Activated T-helper 1 cell treated with anti-CD3 and anti-CD28 coated beads, Interleukin-2, amount 50 U/mL, for 16 hours (primary cell): ENCODE results near the gene EFNA5.
"Not testable (repeated sequence)": the region's sequence is repeated elsewhere in the genome, so short reads cannot be mapped to it uniquely, and the experiment has no call there.

Source experiments
- DNase-seq, 2 donors: peaks; one replicate each; pipeline ENCODE4 v3.0.0-alpha.2; 2020; ENCODE audit warnings: low read depth in 1 of 2, low spot score in 1 of 2

Gene EFNA5

DNA sequence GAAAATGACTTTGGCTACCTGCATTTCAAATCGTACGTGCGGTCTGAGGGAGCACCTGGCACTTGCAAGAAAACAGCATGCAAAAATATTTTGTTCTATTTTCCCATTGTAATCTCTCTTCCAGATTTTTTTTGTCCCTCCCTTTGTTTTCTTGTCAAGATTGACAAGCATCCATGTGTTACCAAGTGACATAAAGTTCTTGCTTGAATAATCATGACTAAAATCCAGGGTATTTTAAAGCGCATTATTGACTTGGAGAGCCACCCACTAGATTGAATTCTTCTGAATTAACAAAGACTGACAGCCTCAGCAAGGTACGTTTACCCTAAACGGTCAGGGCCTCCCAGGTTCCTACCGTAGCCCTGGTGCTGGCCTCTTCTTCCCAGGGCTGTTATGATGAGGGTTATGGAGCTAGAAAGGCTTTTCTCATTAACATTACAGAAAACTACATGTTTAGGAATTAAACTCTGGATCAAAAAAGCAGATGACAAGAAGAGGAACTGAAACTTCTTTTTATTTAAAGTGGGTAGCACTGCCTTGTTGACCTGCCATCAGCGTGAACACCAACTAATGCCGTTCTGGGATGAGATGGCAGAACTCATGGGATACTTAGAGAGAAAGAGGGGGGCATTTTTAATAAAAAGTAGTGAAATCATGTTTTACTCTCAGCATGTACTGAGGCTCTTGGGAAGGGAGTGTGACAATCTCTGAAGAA is 297.0 kb downstream of the EFNA5 start:
- no peak for DNase-seq

DNA sequence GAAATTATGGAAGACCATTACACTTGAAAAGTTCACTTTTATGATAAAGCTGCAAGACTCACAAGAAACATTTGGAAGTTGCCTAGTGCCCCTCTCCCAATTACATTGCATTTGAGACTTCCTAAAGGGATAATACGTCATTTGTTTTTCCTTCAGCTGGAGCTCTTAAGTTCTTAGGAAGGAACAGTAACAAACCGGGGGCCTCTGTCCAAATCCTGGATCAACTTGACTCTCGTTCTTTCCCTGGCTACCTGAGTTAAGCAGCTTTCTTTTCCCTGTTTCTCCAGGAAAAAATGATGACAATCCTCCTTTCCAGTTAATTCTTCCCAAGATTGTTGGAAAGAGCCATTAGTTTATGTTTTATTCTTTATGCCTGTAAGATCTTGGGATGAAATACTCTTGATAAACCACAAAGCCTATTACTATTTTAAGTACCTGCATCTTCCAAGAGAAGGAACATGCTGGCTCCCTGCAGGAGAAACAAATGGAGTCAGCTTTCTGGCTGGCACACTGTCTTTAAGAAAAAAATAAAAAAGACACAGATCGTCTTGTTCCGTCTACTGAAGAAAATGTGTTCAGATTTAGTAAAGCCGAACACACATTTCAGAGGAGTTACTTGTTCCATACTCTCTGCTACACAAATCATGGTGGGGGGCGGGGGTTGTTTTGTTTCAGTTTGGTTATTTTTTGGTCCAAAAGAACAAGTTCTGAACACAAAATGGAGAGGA is 297.9 kb downstream of the EFNA5 start:
- DNase-seq, result no peak

DNA sequence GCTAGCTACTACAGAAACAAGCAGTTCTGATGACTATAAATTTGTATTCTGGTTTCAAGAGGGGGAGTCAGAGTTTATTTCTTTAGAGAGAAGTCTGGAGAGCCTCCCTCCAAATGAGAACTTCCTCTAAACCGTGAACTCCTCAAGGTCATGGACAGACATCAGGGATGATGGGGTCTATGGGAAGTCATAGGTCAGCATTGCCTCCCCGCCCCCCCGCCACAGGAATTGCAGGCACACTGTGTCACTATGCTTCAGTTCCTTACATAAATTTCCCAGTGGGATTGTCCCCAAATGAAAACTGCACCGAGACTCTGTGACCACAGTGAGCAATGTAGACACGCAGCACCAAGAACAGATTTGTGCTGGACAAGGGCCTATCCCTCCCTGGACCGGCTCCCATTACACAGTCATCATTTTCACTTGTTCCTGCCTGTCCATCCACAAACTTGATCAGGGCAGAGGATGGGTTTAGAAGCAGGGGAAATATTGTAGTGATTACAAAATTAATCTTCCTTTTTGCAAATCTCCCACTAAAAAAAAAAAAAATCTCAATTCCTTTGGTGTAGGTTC is 300.3 kb downstream of the EFNA5 start:
- no peak for DNase-seq

DNA sequence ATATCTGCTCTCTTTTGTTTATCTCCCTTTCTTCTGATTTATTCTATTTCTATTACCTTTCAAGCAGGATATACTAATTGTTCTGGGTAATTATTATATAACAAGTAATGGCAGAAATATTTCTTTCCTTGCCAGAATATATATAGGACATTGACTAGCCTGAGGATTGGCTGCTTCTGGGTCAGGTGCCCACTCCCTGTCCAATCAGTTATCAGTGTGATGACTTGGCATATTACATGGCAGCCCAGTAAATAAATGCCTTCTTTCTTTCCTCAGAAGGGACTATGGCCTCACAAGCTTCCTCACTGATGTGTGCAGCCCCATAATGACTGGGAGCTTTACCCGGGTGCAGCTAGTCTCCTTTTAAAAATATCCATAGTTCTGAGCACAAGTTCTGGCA is 301.1 kb downstream of the EFNA5 start:
- no peak for DNase-seq

DNA sequence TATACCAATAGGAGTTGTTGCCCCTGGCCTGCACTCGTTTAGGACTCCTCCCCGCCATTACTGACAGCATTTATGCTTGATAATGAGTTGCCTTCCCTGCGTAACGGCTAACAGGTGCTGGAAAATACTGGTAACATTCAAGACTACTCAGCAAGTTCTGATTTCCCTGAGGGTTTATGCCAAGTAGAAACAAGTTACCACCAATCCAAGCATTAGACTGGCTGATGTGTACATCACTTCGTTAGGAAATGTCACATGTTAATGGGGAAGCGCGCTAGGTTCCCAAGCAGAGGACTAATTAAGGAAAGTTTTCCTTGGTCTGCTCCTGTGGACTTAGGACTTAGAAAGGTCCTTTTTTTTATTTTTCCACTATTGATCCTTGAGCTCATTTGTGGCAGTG is 302.1 kb downstream of the EFNA5 start:
- no peak for DNase-seq

DNA sequence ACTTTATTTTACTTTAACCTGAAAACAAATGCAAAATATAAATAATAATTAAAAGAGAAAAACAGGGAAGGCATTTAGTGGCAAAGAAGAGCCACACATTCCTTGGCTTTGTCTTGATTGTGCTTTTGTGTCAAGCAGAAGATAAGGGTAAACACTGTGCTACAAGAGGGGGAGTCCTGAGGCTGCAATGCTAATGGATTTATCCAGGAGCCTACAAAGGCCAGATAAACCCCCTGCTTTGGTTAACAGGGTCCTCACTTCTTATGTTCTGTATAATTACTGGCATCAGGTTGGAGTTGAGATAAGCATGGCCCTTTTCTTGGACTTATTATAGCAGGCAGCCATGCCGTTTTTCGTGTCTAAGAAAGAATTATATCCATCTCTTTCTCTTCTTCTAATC is 302.8 kb downstream of the EFNA5 start:
- DNase-seq, result no peak

DNA sequence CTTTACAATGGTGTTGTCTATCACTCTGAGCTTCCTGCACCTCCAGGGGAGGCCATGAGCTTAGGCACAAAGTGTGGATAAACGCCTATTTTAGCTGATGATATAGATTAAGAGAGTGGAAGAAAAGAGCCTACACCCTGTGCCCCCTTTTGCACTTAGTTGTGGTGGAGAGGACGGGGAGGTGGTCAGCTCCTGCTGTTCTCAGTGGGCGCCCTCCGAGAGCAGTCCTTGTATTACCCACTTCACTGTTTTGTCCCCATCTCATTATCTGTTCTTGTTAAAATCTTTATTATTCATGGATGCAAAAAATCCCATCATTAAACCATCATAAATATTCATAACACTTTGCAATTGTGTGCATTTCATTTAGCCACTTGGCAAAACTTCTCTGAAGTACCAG is 303.3 kb downstream of the EFNA5 start:
- DNase-seq, result no peak

DNA sequence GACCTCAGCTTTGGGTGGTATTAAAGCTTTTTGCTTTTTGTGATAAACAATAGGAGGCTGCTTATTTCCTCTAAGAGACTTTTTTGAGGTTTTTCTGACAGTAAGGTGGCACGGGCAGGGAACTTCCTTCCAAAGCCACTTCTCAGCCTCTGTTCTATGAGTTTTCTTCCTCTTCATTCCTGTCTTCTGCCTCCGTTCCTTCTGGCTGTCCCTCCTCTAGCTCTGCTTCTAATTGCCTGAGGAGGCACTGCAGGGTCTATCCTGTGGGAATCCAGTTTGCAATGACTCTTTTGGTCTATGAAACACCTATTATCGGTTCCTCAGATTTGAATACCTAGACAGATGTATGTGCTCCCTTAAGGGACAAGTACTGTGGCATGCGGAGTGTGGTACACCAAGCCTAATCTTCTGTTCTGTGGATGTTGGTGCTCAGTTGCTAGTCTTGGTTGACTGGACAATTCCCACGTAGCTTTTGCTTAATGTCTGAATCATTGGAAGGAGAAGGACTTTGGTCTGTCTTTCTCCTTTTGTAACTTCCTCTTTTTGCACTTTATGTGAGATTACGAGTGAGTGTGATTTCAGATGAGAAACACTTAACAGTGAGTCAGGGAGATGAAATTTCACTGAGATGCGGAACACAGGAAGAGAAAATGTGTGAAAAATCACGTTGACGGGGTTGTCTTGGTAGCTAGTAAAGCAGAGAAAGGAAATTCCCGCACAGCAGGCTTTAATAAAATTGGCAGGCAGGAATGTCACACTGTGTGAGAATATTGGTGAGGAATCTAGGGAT is 305.2 kb downstream of the EFNA5 start:
- DNase-seq, result no peak

DNA sequence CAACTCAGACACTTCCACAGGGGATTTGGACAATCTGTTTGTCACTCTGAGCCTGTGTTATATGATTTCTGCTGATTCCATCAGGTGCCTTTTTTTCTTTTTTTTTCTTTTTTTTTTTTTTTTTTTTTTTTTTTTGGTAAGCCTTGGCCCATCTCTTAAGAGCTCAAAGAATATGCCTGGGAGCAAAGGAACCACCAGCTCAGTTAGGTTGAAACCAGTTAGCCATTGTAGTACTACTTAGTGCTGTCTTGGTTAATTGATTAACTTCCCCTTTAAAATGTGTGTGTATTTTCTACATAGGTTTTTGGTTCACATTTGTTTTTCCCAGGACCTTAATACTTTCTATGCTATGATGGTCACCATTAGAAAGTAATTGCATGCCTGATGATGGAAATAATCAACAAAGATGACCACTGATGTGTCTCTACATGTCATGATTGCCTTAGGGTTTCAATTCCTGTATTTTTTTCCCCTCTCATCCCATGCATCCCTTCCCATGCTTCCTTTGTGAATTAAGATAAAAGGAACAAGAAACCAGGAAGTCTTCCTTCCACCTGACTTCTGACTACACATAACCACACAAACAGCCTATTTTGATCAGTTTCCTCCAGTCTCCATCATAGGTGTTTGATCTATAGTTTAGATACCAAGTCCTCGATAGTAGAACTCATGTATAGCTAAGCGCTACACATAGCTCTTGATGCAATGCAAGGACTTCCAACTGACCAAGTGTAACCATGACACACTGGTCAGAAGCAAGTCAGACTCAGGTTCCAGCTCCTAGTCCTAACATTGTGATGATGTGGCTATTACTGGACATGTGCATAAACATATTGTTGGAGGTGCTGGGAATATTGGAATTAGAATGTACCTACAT is 306.1 kb downstream of the EFNA5 start:
- DNase-seq, result no peak

DNA sequence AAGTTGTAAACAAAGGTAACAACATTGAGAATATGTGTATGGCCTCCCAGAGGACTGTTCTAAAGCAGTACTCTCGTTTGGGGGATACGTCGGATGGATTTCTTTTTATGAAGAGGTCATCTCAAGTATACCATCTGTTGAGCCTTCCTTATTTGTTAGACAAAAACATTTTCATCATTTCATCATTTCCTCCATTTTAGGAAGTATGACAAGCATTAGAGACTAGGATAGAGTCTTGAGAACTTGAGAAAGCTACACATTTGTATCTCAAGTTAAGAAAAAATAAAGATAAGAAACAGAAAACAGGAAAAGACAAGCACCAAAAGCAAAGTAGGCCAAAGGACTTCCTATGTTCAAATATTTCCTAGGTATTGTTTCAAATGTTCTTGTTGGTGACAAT is 307.0 kb downstream of the EFNA5 start:
- DNase-seq, result no peak

DNA sequence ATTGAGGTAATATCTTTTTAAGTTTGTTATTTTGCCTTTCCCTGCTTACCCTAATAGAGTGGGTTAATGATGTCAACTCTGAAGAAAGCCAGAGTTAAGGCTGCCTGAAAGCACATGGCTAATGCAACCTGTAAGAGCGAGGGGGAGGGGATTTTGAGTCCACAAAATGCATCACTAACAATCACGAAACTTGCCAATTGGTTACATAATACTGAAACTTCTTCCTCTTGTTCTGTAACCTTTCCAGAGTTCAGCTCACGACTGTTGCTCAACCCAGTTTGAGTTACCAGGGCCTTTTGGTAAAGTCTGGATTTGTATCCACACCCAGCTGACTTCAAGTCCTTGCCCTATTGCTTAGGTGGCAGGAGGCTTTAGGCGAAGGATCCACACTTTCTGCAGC is 308.8 kb downstream of the EFNA5 start:
- no peak for DNase-seq

DNA sequence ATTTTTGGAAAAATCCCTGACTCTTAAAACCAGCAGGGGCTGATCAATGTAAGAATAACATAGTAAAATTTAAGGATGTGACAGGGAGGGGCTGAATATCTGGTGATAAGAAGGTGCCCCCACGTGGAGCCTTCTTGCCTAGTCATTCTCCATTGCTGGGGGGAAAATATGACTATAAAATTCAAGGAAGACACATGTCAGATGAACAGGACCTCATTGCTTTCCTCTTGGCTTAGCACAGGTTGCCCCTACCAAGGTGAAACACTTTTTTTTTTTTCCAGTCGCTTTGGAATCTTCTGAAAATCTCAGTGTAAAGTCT is 310.9 kb downstream of the EFNA5 start:
- DNase-seq, result no peak

DNA sequence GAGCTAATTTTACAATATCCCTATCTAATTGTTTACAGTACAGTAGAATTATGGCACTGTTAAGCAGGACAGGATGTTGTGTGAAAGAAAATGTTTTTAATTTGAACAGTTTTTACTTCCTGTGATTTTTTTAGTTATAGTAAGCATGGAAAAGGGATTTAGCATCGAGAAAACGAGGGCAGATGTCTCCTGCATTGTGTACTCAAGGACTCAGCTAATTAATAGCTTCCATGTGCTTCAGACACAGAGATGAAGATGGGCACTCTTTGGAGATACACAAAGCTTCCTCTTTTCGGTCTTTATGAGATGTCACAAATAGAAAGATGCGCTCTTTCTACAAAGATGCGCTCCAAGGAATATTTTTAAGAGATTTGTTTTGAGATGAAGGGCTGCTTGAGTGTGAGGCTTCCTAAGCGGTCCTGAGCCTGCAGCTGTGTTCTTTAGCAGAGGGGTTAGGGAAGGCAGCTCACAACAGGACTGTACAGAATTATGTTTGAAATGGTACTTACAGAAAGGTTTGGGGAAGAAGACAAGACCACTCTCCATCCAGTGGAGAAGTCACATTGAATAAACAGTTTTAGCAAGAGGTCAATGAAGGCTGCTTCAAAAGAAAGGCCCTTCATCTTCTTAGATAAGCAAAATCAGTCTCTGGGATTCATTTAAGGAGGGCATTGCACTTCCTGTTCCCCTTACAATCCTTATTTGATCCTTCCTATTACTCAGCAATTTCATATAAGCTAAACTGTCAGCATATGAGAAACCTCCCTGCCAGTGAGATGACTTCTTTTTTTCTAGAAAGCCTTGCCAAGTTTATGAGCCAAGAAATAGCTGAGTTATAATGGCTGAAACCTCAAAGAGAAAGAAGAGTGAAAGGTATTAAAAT is 311.5 kb downstream of the EFNA5 start:
- DNase-seq, result no peak

DNA sequence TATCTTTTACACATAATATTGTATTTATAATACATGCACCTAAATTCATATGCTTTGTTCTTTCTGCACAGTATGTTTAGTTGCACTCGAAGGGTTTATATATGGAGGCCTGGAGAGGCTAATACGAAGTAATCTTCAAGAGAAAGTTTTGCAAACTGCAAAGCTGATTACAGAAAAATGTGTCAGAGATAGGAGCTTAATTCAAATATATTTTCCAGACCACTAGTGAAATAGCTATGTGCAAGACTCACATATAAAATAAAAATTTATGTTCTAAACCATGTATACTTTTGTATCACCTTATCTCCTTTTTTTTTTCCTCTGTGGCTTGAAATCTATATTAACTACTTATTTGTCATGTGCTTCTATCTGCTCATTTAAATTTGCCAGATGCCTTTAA is 313.8 kb downstream of the EFNA5 start:
- DNase-seq, result no peak

DNA sequence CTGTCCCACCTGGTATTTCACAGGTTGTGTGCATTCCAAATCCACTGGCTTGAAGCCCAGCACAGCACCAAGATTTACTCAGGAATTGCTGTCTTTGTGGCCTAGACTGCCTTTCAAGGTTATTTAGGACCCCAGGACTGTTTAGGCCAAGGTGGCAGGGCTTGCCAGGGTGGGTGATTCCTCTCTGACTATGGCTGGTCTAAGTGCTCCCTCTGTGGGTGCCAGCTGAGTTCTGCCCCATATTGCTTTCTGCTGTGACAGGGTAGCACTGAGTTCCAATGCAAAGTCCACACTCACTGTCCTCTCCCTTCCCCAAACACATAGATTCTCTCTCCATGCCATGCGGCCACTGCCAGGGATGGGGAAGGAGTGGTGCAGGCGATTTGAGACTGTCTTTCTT is 318.2 kb downstream of the EFNA5 start:
- no peak for DNase-seq

DNA sequence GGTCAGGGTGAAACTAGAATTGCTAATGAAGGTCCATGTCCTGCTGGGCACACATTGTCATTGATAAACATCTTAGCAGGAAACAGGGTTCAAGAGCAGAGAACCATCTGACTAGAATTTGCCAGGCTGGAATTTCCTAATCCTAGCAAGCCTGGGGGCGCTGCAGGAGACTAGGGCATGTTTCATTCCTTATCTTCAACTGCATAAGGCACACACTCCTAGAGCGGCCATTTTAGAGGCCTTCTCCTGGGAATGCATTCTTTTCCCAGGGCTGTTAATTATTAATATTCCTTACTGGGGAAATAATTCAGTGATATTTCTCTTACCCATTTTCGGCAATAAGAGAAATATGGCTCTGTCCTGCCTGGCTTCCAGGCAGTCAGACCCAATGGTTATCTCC is 324.2 kb downstream of the EFNA5 start:
- DNase-seq, result not testable (repeated sequence)

DNA sequence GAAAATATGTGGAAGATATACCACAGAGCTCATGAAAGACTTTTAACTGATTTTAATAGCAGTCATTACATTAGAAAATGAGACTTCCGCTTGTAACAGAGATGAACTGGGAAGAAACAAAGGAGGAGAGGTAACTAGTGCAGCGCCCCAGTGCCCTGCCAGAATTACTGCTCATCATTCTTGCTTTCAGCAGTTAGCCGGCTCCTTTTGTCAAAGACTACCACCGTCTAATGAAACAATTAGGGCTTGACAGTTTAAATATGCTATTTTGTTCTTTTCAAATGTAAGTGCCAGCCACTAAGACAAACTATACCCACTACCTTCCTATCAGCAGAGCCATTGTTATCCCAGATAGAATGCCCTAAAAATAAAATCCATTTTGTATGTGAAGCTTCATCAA is 328.4 kb downstream of the EFNA5 start:
- no peak for DNase-seq

DNA sequence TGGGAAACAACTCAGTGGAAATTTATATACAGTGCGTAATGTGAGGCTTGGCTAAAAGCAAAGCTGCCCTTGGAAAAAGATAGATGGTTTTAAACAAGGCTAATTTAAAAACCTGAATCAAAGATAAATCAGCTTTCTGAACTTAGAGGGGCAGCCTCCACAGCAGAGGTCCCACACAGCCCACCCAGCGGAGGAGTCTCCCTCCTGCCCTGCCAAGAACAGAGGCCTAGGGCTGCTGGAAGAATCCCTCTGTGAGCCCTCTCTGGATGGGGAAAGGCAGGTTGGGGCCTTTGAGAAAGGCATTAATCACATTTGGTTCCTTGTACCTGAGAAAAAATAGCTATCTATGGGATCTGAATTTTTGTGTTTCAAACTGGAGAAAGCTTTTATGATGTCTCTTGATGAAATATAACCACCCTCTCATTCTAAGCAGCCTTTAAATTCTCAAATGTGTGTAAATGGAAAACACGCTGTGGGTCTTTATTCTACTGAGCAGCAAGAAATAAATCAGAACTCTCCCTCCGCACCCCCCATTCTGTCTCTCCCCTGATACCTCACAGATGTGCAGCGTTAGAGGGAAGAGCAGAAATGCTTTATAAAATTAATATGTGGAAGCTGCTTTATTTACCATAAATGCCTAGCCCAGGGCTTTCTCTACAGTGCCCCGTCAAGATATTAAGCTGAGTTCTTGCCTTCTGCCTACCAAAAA is 329.2 kb downstream of the EFNA5 start:
- DNase-seq, result no peak

DNA sequence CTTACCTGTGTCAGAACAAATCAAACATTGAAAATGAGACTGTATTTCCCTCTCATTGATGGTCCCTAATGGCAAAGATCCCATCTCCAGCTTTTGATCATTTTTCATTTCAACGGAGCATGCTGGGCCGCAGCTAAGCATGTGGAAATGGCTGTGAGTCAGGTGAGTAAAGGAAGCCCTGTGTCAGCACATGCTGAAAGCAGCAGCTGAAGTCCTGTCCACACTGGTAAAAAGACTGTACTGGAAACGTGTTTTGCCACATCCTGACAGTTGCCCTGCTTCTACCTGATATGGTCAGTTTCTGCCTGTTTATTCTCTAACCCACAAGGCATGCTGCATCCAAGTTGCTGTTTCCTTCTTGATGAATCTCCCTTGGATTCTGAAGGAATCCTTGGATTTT is 330.1 kb downstream of the EFNA5 start:
- DNase-seq, result no peak
